SHP77 (cell line): ENCODE measurements around the gene CADM4.

ENCODE experiments used
- DNase-seq, 2 experiments: peaks; one replicate each; lab custom pipeline; 2025; lab: John Stamatoyannopoulos, UW

The CADM4 gene

GRCh38 chr19:43634068-43634467 is 5.6 kb downstream of the CADM4 start:
- DNase-seq: no peak

DNA sequence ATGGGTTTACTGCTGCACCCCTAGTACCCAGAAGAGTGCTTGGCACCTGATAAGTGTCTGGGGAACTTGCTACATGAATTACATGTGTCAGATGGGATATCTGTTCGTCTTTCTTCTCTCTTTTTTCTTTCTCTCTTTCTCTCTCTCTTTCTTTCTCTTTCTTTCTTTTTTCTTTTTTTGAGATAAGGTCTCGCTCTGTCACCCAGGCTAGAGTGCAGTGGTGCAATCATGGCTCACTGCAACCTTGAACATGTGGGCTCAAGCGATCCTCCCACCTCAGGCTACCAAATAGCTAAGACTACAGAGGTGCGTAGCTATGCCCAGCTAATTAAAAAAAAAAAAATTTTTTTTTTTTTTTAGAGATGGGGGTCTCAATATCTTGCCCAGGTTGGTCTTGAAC is 6.1 kb downstream of the CADM4 start:
- DNase-seq: no peak

DNA sequence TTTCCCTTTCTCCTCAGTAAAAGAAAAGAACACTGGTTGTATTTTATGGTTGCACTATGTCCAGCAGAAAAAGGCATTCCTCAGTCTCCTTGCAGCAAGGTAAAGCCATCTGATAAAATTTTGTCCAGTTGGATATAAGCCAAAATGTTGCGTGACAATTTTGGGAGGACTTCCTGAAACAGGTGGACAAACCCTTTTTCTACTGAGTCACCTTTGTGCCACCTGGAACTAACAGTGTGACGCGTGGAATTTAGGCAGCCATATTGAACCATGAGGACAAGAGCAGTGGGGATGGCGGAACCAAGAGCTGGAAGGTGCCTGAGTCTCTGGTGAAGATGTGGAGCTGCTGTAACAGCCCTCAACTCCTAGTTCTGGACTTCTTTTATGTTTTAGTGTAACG is 8.2 kb downstream of the CADM4 start:
- no peak for DNase-seq

DNA sequence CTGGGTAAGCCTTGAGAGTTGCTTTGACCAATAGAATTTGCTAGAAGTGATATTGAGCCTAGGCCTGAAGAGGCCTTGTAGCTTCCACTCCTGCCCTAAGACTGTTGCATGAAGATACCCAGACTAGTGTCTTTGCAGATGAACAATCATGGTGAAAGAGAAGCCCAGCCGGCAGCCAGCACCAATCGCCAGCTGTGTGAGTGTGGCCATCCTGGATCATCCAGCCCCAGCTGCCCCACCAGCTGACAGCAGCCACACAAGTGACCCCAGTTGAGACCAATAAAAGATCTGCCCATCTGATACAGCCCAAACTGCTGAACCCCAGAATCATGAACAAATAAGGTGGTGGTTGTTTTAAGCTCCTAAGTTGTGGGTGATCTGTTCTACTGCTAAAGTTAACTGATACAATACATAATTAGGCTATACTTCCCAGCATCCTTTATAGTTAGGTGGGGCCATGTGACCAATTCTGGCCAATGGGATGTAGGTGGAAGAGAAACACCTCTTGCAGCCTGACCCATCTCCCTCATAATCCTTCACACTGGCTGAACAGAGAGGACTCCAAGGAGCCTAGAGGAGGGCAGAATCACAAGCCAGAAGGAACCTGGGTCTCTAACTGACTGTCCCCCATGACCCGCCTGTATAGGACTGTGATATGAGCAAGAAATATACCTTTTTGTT is 10.9 kb downstream of the CADM4 start:
- no peak for DNase-seq

DNA sequence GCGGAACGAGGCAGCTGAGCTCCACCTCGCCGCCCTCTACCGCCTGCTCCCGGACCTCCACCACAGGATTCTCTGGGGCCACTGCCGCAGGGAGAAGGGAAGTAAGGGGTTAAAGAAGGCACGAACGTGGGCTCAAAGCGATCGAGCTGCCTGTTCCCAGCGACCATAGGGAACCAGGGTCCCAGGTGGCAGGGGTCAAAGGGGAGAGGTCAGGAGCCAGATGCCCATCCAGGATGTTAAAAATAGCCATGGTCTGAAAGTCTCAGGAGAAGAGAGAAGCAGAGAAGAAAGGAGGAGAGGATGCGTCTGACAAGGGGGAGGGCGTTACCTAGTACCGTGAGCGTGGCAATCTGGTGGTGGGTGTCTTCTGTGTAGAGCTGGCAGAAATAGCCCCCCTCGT is 12.8 kb downstream of the CADM4 start:
- no peak for DNase-seq

- DNase-seq: no peak
These were observed 13.6 kb downstream of the CADM4 start for GRCh38 chr19:43625918-43626579.

DNA sequence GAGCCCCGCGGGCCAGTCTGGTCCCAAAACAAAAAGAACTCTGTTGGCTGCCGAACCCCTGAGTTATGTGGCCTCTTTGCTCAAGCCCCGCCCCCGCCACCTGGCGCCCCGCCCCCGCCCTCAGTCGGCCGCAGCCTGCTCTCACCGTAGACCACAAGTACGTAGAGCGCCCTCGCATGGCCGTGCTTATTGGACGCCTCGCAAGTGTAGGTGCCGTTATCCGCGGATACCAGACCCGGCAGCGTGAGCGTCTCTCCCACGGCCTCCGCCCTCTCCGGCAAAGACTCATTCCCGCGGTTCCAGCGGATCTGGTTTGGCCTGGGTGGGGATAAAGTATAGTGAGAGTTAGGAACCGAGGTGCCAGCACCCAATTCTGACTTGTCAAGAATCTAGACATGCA is 14.7 kb downstream of the CADM4 start:
- no peak for DNase-seq

GRCh38 chr19:43623889-43624670 is 15.6 kb downstream of the CADM4 start:
- DNase-seq: no peak

GRCh38 chr19:43622956-43623355 is 16.7 kb downstream of the CADM4 start:
- DNase-seq: no peak

DNA sequence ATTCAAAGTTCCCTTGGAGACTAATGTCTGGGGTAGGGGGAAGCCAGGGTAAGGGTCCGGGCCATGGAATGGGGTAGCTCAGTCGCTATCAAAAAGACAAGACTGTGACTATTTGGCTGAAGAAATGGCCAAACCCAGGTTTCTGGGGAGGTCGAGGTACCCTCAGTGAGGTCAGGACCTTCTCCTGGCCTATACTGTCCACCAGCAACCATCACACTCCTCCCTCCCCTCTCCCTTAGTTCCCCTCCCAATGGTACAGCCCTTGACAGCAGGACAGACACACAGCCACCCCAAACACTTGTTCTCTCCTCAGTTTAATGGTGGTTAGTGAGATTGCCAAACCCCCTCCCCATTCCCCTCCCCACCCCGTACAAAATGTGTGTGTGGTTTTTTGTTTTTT is 17.6 kb downstream of the CADM4 start:
- no peak for DNase-seq

GRCh38 chr19:43620061-43621001 is 19.3 kb downstream of the CADM4 start:
- no peak for DNase-seq

DNA sequence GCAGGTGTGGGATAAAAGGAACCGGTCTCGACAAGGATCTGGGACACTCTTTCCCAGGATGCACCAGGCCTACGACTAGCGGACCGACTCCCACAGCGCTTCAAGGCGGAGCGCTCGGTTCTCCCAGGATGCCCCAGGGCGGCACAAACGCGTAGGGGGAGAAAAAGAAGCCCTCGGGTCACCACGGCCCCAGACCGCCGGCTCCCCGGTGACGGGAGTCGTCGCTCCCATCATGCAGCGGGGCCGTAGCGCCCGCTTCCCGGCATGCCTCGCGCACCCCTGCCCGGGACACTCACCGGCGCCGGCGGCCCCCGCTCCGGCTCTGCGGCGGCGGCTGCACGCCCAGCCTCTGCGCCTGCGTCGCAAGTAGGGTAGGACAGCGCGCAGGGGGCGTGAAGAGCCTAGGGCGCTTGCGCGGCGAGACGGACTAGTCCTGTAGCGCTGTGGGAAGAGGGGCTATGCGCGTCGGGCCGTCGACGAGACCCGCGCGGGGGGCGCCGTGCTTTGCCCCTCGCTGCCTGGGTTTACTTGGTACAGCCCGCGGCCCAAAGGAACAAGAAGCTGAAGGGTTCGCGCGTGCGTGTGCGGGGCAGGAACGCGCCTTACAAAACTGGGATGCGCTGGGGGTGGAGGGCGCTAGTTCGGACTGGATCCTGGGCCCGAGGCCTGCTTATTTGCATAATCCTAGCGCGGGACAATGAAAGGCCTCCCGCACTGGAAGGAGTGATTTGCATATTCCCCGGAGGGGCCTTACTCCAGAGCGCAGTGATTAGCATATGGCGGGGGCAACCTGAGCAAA is 20.2 kb downstream of the CADM4 start, which contains the start of gene ZNF428:
Gene ZNF428, minus strand, starts transcription at position 368 of the 799 bp plus-strand sequence. CDS start 5,325 bp downstream, outside the sequence.
- peak; percentile 83 to 88 for DNase-seq

DNA sequence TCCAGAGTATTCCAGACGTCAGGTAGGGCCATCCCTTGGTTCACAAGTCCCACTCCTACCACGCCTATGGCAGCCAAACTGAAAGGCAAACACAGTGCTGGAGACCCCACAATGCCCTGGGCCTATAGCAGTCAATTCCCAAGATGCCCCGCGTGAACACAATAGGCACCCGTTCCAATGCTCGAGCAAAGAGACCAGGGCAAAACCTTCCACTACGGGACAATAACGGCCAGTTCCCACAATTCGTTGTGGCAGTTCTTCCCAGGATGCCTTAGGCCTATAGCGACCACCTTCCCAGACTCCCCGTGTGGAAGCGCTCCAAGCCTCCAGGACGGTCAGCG is 20.8 kb downstream of the CADM4 start:
- peak; percentile 82 to 83 for DNase-seq

DNA sequence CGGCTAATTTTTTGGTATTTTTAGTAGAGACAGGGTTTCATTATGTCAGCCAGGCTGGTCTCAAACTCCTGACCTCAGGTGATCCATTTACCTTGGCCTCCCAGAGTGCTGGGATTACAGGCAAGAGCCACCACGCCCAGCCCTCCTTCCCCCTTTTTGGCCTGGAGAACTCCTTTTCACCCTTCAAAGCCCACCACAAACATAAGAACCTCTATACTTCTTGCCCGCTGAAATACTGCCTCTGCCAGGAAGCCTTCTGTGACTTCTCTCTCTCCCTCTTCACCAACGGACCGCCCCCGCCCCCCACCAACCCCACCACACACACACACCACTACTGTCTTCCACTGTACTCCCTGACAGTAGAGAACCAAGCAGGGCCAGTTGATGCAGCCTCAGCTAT is 22.7 kb downstream of the CADM4 start:
- no peak for DNase-seq

DNA sequence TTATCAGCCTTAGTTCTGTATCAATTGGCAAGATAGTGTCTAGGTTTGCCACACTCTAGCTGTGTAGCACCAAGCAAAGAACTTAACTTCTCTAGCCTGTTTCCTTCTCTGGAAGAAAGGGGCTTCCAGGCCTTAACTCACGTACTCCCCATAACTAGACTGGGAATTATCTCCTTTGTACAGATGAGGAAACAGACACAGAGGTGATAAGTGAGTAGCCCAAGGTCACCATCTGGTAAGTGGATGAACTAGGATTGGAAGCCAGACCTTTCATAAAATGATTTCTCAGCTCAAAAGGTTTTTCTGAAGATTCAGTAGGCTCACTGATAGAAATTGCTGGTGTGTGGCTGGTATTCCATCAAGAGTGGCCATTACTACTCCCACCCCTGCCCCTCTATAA is 23.3 kb downstream of the CADM4 start:
- no peak for DNase-seq

GRCh38 chr19:43612374-43612773 is 27.3 kb downstream of the CADM4 start:
- no peak for DNase-seq

- DNase-seq: no peak
These were observed 27.9 kb downstream of the CADM4 start, which contains the start of gene SRRM5 for GRCh38 chr19:43611788-43612187. Gene SRRM5, plus strand, starts transcription at chr19:43612088. Its CDS starts 34 bp downstream, at chr19:43612122.

DNA sequence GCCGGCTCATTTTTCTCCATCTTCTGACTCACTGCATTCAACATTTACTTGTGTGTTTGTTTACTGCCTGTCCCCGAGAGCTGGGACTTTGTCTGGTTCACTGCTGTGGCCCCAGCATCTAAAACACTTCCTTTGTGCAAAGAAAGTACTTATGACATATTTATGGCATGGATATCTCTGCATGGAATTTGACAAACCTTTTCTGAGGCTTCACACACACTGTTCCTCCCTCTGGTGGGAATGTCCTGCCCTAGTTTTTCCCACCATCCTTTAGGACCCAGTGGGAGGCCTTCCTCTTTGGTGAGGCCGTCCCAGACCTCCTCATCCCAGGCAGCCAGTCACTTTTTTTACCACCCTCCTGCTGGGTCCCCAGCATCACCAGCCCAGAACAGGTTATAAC is 29.2 kb downstream of the CADM4 start:
- DNase-seq: no peak

DNA sequence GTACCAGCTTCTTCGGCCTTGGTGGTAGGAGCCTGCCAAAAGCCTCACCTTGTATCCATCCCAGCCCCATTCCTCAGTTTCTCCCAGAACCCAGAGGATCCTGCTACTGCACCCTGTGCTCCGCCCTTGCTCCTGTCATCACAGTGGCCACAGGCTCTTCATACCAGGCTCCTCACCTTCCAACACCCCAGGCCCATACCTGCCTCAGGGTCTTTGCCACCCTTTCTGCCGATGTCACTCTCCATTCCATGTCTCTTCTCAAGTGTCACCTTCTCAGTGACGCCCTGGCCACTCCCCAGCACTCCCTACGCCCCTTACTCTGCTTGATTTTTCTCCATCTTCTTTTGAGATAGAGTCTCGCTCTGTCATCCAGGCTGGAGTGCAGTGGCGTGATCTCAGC is 29.8 kb downstream of the CADM4 start:
- no peak for DNase-seq

DNA sequence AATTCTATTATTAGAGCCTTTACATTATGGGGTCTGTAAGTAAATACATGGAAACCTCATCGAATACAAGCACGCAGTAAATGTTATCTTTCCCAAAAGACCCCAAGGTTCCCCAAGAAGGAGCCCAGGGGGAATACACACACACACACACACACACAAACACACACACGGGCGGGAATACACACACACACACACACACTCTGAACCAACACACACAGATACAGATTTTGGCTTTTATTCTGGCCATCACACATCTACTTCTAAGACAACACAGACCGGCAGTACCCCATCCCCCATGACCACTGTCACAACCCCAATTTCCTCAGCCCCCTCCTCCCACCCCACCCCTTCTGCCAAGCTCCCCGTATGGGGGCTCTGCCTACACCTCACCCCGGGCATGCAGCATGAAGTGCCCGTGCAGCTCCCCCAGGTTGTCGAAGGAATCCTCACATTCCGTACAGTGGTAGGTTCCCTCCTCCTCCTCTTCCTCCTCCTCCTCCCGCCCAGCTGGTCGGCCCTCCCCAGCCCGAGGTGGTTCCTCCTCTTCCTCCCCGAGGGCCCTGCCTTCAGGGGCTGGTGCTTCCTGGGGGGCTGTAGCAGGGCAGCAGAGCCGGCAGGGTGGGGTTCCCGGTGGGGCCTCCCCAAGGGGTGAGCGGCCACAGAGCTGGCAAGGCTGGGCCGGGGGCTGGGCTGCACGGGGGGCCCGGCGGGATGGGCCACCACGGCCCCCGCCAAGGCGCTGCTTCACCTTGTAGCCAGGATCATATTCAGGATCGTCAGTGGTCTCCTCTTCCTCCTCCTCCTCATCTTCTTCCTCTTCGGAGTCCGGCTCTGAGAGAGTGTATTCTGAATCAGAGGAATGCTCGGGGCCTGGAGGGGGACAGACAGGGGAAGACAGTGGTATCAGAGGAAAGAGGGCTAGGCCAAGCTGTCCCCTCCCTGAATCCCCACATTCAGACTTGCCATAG is 32.1 kb downstream of the CADM4 start:
- DNase-seq: no peak
